ENCODE data around the gene CYS1.
"Not testable (repeated sequence)": the region's sequence is repeated elsewhere in the genome, so short reads cannot be mapped to it uniquely, and the experiment has no call there.

CYS1 gene

GRCh38 chr2:10091889-10092244 is 11.7 kb upstream of the CYS1 start:
- not testable (repeated sequence) for DNase-seq

- DNase-seq, result no peak
Observed at GRCh38 chr2:10091182-10091888, 11.1 kb upstream of the CYS1 start.

- DNase-seq, result no peak
Observed at GRCh38 chr2:10089565-10090190, 9.5 kb upstream of the CYS1 start.

GRCh38 chr2:10087360-10087759 is 7.1 kb upstream of the CYS1 start:
- DNase-seq, result no peak

GRCh38 chr2:10086950-10087349 is 6.7 kb upstream of the CYS1 start:
- no peak for DNase-seq

- DNase-seq, result no peak
Observed at GRCh38 chr2:10085668-10086059, 5.5 kb upstream of the CYS1 start.

GRCh38 chr2:10085043-10085667 is 4.9 kb upstream of the CYS1 start:
- no peak for DNase-seq

- no peak for DNase-seq
Observed at GRCh38 chr2:10084223-10084865, 4.1 kb upstream of the CYS1 start.

GRCh38 chr2:10083692-10084211 is 3.5 kb upstream of the CYS1 start:
- DNase-seq, result no peak

GRCh38 chr2:10083046-10083445 is 2.8 kb upstream of the CYS1 start:
- DNase-seq, result no peak

- no peak for DNase-seq
Observed at GRCh38 chr2:10080536-10081304, 509 bp upstream of the CYS1 start.

- no peak for DNase-seq
Observed at GRCh38 chr2:10079266-10079869, 843 bp downstream of the CYS1 start.

GRCh38 chr2:10078704-10079265 is 1.4 kb downstream of the CYS1 start:
- DNase-seq, result no peak

GRCh38 chr2:10078001-10078400 is 2.2 kb downstream of the CYS1 start:
- DNase-seq, result no peak

GRCh38 chr2:10076988-10077527 is 3.2 kb downstream of the CYS1 start:
- DNase-seq, result no peak

GRCh38 chr2:10076511-10076910 is 3.7 kb downstream of the CYS1 start:
- DNase-seq, result no peak

- DNase-seq, result no peak
Observed at GRCh38 chr2:10075571-10076209, 4.5 kb downstream of the CYS1 start.

- no peak for DNase-seq
Observed at GRCh38 chr2:10075101-10075500, 5.1 kb downstream of the CYS1 start.

- DNase-seq, result no peak
Observed at GRCh38 chr2:10073706-10074105, 6.5 kb downstream of the CYS1 start.

GRCh38 chr2:10072656-10073480 is 7.3 kb downstream of the CYS1 start:
- DNase-seq, result peak; percentile 77

Data from NCI-H1092 treated with DMSO at 0.1 percent for 48 hours (cell line).